H1 (cell line): ENCODE measurements around the gene HLA-DMB. TPM values are rescaled to one million over a fixed set of nuclear protein-coding genes. Genes with fewer than 3 reads are reported as not detected.
A peak's percentile ranks its signal among the peaks of the same experiment; 100 is the strongest.

Experiments used
- FOSL1 ChIP-seq: IDR thresholded peaks from 2 replicates; pipeline ENCODE4 v1.6.1; 2011; ENCODE audit warnings: mild to moderate bottlenecking, low read depth, low read length, moderate library complexity; ENCODE audit not compliant: insufficient read depth
- GABPA ChIP-seq: IDR thresholded peaks from 2 replicates; pipeline ENCODE4 v1.6.1; 2011; ENCODE audit warnings: mild to moderate bottlenecking, low read length, moderate library complexity, borderline replicate concordance; ENCODE audit not compliant: insufficient read depth
- HDAC6 ChIP-seq: IDR thresholded peaks from one replicate; pipeline ENCODE4 v1.7.1; 2012; ENCODE audit warnings: low read depth, mild to moderate bottlenecking, inconsistent platforms, low read length, moderate library complexity
- SIRT6 ChIP-seq: IDR thresholded peaks from one replicate; pipeline ENCODE4 v1.7.1; 2012; ENCODE audit warnings: low read length, inconsistent platforms
- SP4 ChIP-seq: IDR thresholded peaks from 2 replicates; pipeline ENCODE4 v1.6.1; 2012; ENCODE audit warnings: low read length, inconsistent platforms
- TBP ChIP-seq: IDR thresholded peaks from 2 replicates; pipeline ENCODE4 v1.6.1; 2011; ENCODE audit warnings: low read depth, low read length, improper control_type of control experiment
- TCF12 ChIP-seq: IDR thresholded peaks from 2 replicates; pipeline ENCODE4 v1.6.1; 2011; ENCODE audit warnings: low read depth, mild to moderate bottlenecking, low read length
- polyA plus RNA-seq, 7 experiments: library from polyadenylated mRNA; depleted of rRNA in 3 of 7; stranded (reverse) in 5 of 7; unstranded in 2 of 7; fragments of >200 nt in 5 of 7; fragments of 200-250 nt in 2 of 7; gene quantifications; 1 replicate in 5 of 7; 2 replicates in 1 of 7; 4 replicates in 1 of 7; pipeline versions ENCODE4 v1.2.1 to v1.2.3, GENCODE V29; 2011 to 2013; ENCODE audit warnings: missing spikeins in 2 of 7, mixed read lengths in 2 of 7
- total RNA-seq: library from RNA; stranded (reverse); fragmentation: NEBNext Ultra II Directional; extraction: Animal tissue kit (Norgen Biotek cat#: 25700); gene quantifications from 2 replicates; pipeline ENCODE4 v1.2.1, GENCODE V29; 2021
- TF ChIP-seq, protein P1 (sequence below): fragments of 300-600 bp; sonication (generic); IDR thresholded peaks from 2 replicates; pipeline ENCODE4 v1.7.1; 2012; ENCODE audit warnings: low read length, moderate library complexity, mild to moderate bottlenecking, inconsistent platforms; ENCODE audit not compliant: insufficient replicate concordance
- TF ChIP-seq, protein P2 (sequence below): IDR thresholded peaks from 2 replicates; pipeline ENCODE4 v1.6.1; 2012; ENCODE audit warnings: low read length, inconsistent platforms

Gene HLA-DMB
- total and polyA plus RNA-seq, 2 of the 8 experiments (the other 6 are each of a cell fraction or from before 2014, with no cell fraction given), result 2.7 to 4.7 TPM

GRCh38 chr6:32971581-32972352 lies 30.9 kb upstream of the HLA-DMB start (continued):
- TF ChIP-seq, protein P1, sequence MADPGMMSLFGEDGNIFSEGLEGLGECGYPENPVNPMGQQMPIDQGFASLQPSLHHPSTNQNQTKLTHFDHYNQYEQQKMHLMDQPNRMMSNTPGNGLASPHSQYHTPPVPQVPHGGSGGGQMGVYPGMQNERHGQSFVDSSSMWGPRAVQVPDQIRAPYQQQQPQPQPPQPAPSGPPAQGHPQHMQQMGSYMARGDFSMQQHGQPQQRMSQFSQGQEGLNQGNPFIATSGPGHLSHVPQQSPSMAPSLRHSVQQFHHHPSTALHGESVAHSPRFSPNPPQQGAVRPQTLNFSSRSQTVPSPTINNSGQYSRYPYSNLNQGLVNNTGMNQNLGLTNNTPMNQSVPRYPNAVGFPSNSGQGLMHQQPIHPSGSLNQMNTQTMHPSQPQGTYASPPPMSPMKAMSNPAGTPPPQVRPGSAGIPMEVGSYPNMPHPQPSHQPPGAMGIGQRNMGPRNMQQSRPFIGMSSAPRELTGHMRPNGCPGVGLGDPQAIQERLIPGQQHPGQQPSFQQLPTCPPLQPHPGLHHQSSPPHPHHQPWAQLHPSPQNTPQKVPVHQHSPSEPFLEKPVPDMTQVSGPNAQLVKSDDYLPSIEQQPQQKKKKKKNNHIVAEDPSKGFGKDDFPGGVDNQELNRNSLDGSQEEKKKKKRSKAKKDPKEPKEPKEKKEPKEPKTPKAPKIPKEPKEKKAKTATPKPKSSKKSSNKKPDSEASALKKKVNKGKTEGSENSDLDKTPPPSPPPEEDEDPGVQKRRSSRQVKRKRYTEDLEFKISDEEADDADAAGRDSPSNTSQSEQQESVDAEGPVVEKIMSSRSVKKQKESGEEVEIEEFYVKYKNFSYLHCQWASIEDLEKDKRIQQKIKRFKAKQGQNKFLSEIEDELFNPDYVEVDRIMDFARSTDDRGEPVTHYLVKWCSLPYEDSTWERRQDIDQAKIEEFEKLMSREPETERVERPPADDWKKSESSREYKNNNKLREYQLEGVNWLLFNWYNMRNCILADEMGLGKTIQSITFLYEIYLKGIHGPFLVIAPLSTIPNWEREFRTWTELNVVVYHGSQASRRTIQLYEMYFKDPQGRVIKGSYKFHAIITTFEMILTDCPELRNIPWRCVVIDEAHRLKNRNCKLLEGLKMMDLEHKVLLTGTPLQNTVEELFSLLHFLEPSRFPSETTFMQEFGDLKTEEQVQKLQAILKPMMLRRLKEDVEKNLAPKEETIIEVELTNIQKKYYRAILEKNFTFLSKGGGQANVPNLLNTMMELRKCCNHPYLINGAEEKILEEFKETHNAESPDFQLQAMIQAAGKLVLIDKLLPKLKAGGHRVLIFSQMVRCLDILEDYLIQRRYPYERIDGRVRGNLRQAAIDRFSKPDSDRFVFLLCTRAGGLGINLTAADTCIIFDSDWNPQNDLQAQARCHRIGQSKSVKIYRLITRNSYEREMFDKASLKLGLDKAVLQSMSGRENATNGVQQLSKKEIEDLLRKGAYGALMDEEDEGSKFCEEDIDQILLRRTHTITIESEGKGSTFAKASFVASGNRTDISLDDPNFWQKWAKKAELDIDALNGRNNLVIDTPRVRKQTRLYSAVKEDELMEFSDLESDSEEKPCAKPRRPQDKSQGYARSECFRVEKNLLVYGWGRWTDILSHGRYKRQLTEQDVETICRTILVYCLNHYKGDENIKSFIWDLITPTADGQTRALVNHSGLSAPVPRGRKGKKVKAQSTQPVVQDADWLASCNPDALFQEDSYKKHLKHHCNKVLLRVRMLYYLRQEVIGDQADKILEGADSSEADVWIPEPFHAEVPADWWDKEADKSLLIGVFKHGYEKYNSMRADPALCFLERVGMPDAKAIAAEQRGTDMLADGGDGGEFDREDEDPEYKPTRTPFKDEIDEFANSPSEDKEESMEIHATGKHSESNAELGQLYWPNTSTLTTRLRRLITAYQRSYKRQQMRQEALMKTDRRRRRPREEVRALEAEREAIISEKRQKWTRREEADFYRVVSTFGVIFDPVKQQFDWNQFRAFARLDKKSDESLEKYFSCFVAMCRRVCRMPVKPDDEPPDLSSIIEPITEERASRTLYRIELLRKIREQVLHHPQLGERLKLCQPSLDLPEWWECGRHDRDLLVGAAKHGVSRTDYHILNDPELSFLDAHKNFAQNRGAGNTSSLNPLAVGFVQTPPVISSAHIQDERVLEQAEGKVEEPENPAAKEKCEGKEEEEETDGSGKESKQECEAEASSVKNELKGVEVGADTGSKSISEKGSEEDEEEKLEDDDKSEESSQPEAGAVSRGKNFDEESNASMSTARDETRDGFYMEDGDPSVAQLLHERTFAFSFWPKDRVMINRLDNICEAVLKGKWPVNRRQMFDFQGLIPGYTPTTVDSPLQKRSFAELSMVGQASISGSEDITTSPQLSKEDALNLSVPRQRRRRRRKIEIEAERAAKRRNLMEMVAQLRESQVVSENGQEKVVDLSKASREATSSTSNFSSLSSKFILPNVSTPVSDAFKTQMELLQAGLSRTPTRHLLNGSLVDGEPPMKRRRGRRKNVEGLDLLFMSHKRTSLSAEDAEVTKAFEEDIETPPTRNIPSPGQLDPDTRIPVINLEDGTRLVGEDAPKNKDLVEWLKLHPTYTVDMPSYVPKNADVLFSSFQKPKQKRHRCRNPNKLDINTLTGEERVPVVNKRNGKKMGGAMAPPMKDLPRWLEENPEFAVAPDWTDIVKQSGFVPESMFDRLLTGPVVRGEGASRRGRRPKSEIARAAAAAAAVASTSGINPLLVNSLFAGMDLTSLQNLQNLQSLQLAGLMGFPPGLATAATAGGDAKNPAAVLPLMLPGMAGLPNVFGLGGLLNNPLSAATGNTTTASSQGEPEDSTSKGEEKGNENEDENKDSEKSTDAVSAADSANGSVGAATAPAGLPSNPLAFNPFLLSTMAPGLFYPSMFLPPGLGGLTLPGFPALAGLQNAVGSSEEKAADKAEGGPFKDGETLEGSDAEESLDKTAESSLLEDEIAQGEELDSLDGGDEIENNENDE, result peak; percentile 9
- TF ChIP-seq SP4 (peak; percentile 88; the same call in 1 of the 2 replicates), SIRT6 (no peak), GABPA (no peak), HDAC6 (no peak), TCF12 (no peak), TBP (peak; percentile 98), FOSL1 (no peak)
- TF ChIP-seq, protein P2, sequence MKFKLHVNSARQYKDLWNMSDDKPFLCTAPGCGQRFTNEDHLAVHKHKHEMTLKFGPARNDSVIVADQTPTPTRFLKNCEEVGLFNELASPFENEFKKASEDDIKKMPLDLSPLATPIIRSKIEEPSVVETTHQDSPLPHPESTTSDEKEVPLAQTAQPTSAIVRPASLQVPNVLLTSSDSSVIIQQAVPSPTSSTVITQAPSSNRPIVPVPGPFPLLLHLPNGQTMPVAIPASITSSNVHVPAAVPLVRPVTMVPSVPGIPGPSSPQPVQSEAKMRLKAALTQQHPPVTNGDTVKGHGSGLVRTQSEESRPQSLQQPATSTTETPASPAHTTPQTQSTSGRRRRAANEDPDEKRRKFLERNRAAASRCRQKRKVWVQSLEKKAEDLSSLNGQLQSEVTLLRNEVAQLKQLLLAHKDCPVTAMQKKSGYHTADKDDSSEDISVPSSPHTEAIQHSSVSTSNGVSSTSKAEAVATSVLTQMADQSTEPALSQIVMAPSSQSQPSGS, result peak; percentile 87
